ENCODE measurements around the gene TMEM151B.

Gene TMEM151B

GRCh38 chr6:44272999-44273566 lies 2.8 kb downstream of the TMEM151B start:
- Histone ChIP-seq H3K27ac (no peak overlapping the region), H3K4me3 (ENCODE audit: low read depth, low read length) (no peak overlapping the region), H3K36me3 (peaks cover 40% of the 10 kb centered on the region), H3K27me3 (ENCODE audit: insufficient read depth, low read depth, severe bottlenecking) (no peaks in the 10 kb centered on the region), H3K9me3 (ENCODE audit: severe bottlenecking) (no peaks in the 10 kb centered on the region)
- DNase-seq: no peak
- TF ChIP-seq CTCF (IDR thresholded peaks at IDR 0.05; ENCODE audit: low read depth, low read length): no peak

- DNase-seq: no peak
- no peak for TF ChIP-seq CTCF (IDR thresholded peaks at IDR 0.05; ENCODE audit: low read depth, low read length)
- Histone ChIP-seq H3K27ac (no peak overlapping the region), H3K9me3 (ENCODE audit: severe bottlenecking) (no peaks in the 10 kb centered on the region), H3K36me3 (peaks cover 40% of the 10 kb centered on the region), H3K4me3 (ENCODE audit: low read depth, low read length) (no peak overlapping the region), H3K27me3 (ENCODE audit: insufficient read depth, low read depth, severe bottlenecking) (no peaks in the 10 kb centered on the region)
Measured at GRCh38 chr6:44273617-44274016, 3.4 kb downstream of the TMEM151B start.

GRCh38 chr6:44275271-44275748 lies 5.1 kb downstream of the TMEM151B start:
- no peak for TF ChIP-seq CTCF (IDR thresholded peaks at IDR 0.05; ENCODE audit: low read depth, low read length)
- Histone ChIP-seq H3K27me3 (ENCODE audit: insufficient read depth, low read depth, severe bottlenecking) (no peaks in the 10 kb centered on the region), H3K9me3 (ENCODE audit: severe bottlenecking) (no peaks in the 10 kb centered on the region), H3K4me3 (ENCODE audit: low read depth, low read length) (no peak overlapping the region), H3K36me3 (peaks cover 40% of the 10 kb centered on the region), H3K27ac (no peak overlapping the region)
- DNase-seq: no peak

- Histone ChIP-seq H3K9me3 (ENCODE audit: severe bottlenecking) (no peaks in the 10 kb centered on the region), H3K36me3 (peaks cover 40% of the 10 kb centered on the region), H3K27me3 (ENCODE audit: insufficient read depth, low read depth, severe bottlenecking) (no peaks in the 10 kb centered on the region), H3K27ac (no peak overlapping the region), H3K4me3 (ENCODE audit: low read depth, low read length) (no peak overlapping the region)
- DNase-seq: no peak
- TF ChIP-seq CTCF (IDR thresholded peaks at IDR 0.05; ENCODE audit: low read depth, low read length): no peak
Measured at GRCh38 chr6:44275749-44276648, 5.7 kb downstream of the TMEM151B start.

GRCh38 chr6:44276667-44277640 lies 6.7 kb downstream of the TMEM151B start:
- Histone ChIP-seq H3K27ac (no peak overlapping the region), H3K9me3 (ENCODE audit: severe bottlenecking) (no peaks in the 10 kb centered on the region), H3K36me3 (peaks cover 40% of the 10 kb centered on the region), H3K27me3 (ENCODE audit: insufficient read depth, low read depth, severe bottlenecking) (no peaks in the 10 kb centered on the region), H3K4me3 (ENCODE audit: low read depth, low read length) (no peak overlapping the region)
- TF ChIP-seq CTCF (IDR thresholded peaks at IDR 0.05; ENCODE audit: low read depth, low read length): no peak
- no peak for DNase-seq
